H1 (cell line): ENCODE measurements around the gene MOB2. TPM values are rescaled to one million over a fixed set of nuclear protein-coding genes. Genes with fewer than 3 reads are reported as not detected.

ENCODE experiments used
- CHD1 ChIP-seq: IDR thresholded peaks from 2 replicates; pipeline ENCODE4 v1.6.1; 2012; ENCODE audit warnings: low read depth, low read length, improper control_type of control experiment
- EGR1 ChIP-seq: IDR thresholded peaks from 2 replicates; pipeline ENCODE4 v1.6.1; 2011; ENCODE audit warnings: low read depth, low read length, borderline replicate concordance
- HDAC6 ChIP-seq: IDR thresholded peaks from one replicate; pipeline ENCODE4 v1.7.1; 2012; ENCODE audit warnings: low read depth, mild to moderate bottlenecking, inconsistent platforms, low read length, moderate library complexity
- polyA plus RNA-seq, 7 experiments: library from polyadenylated mRNA; depleted of rRNA in 3 of 7; stranded (reverse) in 5 of 7; unstranded in 2 of 7; fragments of >200 nt in 5 of 7; fragments of 200-250 nt in 2 of 7; gene quantifications; 1 replicate in 5 of 7; 2 replicates in 1 of 7; 4 replicates in 1 of 7; pipeline versions ENCODE4 v1.2.1 to v1.2.3, GENCODE V29; 2011 to 2013; ENCODE audit warnings: missing spikeins in 2 of 7, mixed read lengths in 2 of 7
- total RNA-seq: library from RNA; stranded (reverse); fragmentation: NEBNext Ultra II Directional; extraction: Animal tissue kit (Norgen Biotek cat#: 25700); gene quantifications from 2 replicates; pipeline ENCODE4 v1.2.1, GENCODE V29; 2021

Gene MOB2
- total and polyA plus RNA-seq, 2 of the 8 experiments (the other 6 are each of a cell fraction or from before 2014, with no cell fraction given) = 18.6 to 28.2 TPM

DNA sequence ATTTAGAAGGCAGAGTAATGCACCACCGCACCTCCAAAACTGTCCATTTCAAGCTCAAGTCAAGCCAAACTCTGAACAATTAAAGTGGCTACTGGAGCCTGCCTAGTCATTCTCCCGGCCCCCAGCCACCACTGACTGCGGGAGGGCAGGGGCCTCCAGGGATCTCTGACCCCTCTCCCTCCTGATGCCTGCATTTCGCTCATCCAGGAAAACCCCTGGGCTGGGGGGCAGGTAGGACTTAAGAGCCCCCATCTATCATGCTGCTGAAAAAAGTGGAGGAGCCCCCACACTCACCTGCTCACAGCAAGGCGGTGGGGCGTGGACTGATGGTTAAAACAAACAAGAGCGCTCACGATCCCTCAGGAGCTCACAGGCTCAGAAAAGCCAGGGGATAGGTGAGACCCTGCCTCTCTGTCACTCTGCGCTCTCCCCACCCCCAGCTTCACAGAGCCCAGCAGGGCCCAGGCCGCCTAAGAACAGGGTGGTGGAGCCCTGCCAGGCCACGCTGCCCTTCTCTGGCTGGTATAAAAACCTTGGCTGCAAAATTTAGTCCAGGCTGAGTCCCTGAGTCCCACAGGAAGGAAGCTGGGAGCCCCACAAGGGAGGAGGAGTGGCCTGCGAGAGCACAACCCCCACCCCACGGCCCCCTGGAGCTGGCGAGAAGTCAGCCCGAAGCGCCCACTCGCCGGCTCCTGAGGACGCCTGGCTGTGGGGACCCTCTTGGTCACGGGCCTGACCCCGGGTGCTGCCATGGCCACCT is 21.0 kb upstream of the MOB2 start (continued):
- TF ChIP-seq HDAC6 (no peak), EGR1 (no peak), CHD1 (no peak)
